DND-41 (cell line): Measurements from ENCODE around the gene INPP4A.

Source experiments
- CTCF ChIP-seq: IDR thresholded peaks from 2 replicates; pipeline ENCODE4 v1.5.1; 2012; ENCODE audit warnings: borderline replicate concordance, low read length, moderate library complexity, mild to moderate bottlenecking; ENCODE audit not compliant: poor library complexity, severe bottlenecking; ENCODE audit errors: extremely low read depth
- EZH2 ChIP-seq: IDR thresholded peaks from 3 replicates; pipeline ENCODE4 v1.6.1; 2012; ENCODE audit warnings: borderline replicate concordance, low read depth, mild to moderate bottlenecking, moderate library complexity, low read length, inconsistent platforms; ENCODE audit not compliant: severe bottlenecking

DNA sequence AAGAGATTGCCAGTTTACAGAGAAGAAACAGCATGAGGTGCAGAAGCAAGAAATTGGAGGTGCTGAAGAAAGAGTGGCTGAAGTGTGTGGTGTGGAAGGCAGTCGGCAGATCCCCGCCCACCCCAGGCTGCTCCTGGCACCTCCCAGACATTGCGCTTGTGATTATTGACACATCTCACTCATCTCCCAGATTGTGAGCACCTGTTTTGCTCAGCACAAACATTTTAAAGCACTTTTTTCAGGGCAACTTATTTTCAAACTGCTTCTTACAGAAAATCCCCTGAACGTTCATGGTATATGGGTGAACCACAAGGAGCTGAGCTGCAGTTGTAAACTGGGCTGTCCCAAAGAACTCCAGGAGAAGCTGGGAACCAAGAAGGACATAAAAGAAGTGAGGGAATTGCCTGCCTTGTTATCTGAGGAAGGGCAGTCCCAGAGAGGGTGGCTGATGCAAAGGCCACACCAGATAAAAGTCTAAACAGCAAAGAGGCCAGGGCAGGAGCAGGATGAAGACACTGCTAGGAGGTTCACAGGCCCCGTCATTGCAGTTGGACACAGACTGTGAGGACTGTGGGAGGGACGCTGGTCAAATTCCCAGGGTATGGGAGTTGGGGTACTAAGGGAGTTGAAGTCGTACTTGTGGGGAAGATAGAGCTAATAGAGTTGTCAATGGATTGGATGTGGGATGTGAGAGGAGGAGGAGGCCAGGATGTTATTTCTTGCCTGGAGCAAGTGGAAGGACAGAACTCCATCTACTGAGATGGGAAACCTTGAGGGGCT is 65.1 kb downstream of the INPP4A start:
- TF ChIP-seq CTCF, result no peak
- TF ChIP-seq EZH2, result no peak
